IMR-90 (cell line): ENCODE results near the gene L3MBTL3. TPM values are rescaled to one million over a fixed set of nuclear protein-coding genes. Genes with fewer than 3 reads are reported as not detected.

Experiments used
- ATAC-seq: fragments of 200-7000 bp; cut with Tn5 transposase; 2 replicates; pipeline ENCODE4 v1.9.1; 2020; ENCODE audit warnings: low read depth, mild to moderate bottlenecking, moderate library complexity
- BruUV-seq: library from RNA; stranded (reverse); fragments of 400-500 nt; replicated peaks from 2 replicates; lab custom pipeline; 2021; lab: Mats Ljungman, UMichigan
- CTCF ChIA-PET: fragments of 300-600 bp; formaldehyde crosslinking; extraction: SDS; loops from one replicate; lab custom pipeline; 2021; ENCODE audit warnings: antibody characterized with exemption; lab: Yijun Ruan, JAX
- POLR2A ChIA-PET: fragments of 300-600 bp; sonication (Branson Sonifier 250); formaldehyde crosslinking; loops from one replicate; lab custom pipeline; 2022; ENCODE audit warnings: antibody characterized with exemption; ENCODE audit not compliant: unreplicated experiment; lab: Charles Lee
- DNase-seq: peaks from one replicate; pipeline ENCODE4 v3.0.0; 2013
- H2AFZ ChIP-seq: replicated peaks from 2 replicates; pipeline ENCODE3; 2013; ENCODE audit warnings: low read length, mild to moderate bottlenecking; ENCODE audit not compliant: poor library complexity
- H2AK5ac ChIP-seq: 2 replicates; pipeline ENCODE4 v1.6.1; 2013; ENCODE audit warnings: low read depth, low read length, inconsistent platforms
- H2AK9ac ChIP-seq: replicated peaks from 2 replicates; pipeline ENCODE3; 2013; ENCODE audit warnings: mild to moderate bottlenecking, low read depth, low read length, moderate library complexity; ENCODE audit not compliant: poor library complexity
- H2BK120ac ChIP-seq: 2 replicates; pipeline ENCODE4 v1.6.1; 2013; ENCODE audit warnings: low read depth, low read length, inconsistent platforms
- H2BK15ac ChIP-seq: 3 replicates; pipeline ENCODE4 v1.6.1; 2013; ENCODE audit warnings: low read depth, low read length, inconsistent platforms
- H2BK20ac ChIP-seq: 2 replicates; pipeline ENCODE4 v1.6.1; 2013; ENCODE audit warnings: low read depth, mild to moderate bottlenecking, inconsistent platforms, low read length, moderate library complexity
- H2BK5ac ChIP-seq: 2 replicates; pipeline ENCODE4 v1.6.1; 2013; ENCODE audit warnings: mild to moderate bottlenecking, low read depth, low read length, inconsistent platforms; ENCODE audit not compliant: poor library complexity, severe bottlenecking
- H3K14ac ChIP-seq: replicated peaks from 2 replicates; pipeline ENCODE4 v1.6.1; 2013; ENCODE audit warnings: low read depth, low read length, inconsistent platforms
- H3K18ac ChIP-seq: 2 replicates; pipeline ENCODE4 v1.6.1; 2013; ENCODE audit warnings: low read depth, low read length, control low read depth
- H3K23ac ChIP-seq: 2 replicates; pipeline ENCODE4 v1.6.1; 2013; ENCODE audit warnings: low read depth, low read length, inconsistent platforms
- H3K27ac ChIP-seq: 2 replicates; pipeline ENCODE4 v1.5.1; 2013; ENCODE audit warnings: mild to moderate bottlenecking, control low read depth, low read length; ENCODE audit not compliant: insufficient read depth
- H3K27me3 ChIP-seq: 2 replicates; pipeline ENCODE4 v1.6.1; 2013; ENCODE audit warnings: low read length; ENCODE audit not compliant: control insufficient read depth, insufficient read depth
- H3K36me3 ChIP-seq: 2 replicates; pipeline ENCODE4 v1.6.1; 2013; ENCODE audit warnings: low read length, mixed read lengths; ENCODE audit not compliant: control insufficient read depth, insufficient read depth
- H3K4ac ChIP-seq: 2 replicates; pipeline ENCODE4 v1.6.1; 2013; ENCODE audit warnings: low read depth, low read length, inconsistent platforms
- H3K4me1 ChIP-seq: 2 replicates; pipeline ENCODE4 v1.6.1; 2013; ENCODE audit warnings: low read length, mixed read lengths; ENCODE audit not compliant: control insufficient read depth, insufficient read depth
- H3K4me2 ChIP-seq: 2 replicates; pipeline ENCODE4 v1.6.1; 2013; ENCODE audit warnings: low read depth, mild to moderate bottlenecking, control low read depth, low read length, moderate library complexity
- H3K4me3 ChIP-seq: 2 replicates; pipeline ENCODE4 v1.5.1; 2013; ENCODE audit warnings: low read depth, mild to moderate bottlenecking, control low read depth, low read length, moderate library complexity; ENCODE audit not compliant: insufficient read depth
- H3K56ac ChIP-seq: 2 replicates; pipeline ENCODE4 v1.6.1; 2013; ENCODE audit warnings: low read length, inconsistent platforms; ENCODE audit not compliant: insufficient read depth; ENCODE audit errors: extremely low read depth
- H3K79me1 ChIP-seq, 2 experiments: 2 replicates each; pipeline ENCODE4 v1.6.1; 2013; ENCODE audit warnings: low read length in 2 of 2, inconsistent platforms in 1 of 2, low read depth in 1 of 2
- H3K9ac ChIP-seq: 2 replicates; pipeline ENCODE4 v1.6.1; 2013; ENCODE audit warnings: low read depth, low read length, control low read depth
- H3K9me1 ChIP-seq: 2 replicates; pipeline ENCODE4 v1.6.1; 2013; ENCODE audit warnings: low read length, inconsistent platforms; ENCODE audit not compliant: insufficient read depth
- H3K9me3 ChIP-seq: 2 replicates; pipeline ENCODE4 v1.6.1; 2013; ENCODE audit warnings: low read length; ENCODE audit not compliant: control insufficient read depth, insufficient read depth
- H4K20me1 ChIP-seq: 2 replicates; pipeline ENCODE4 v1.6.1; 2013; ENCODE audit warnings: low read length, inconsistent platforms; ENCODE audit not compliant: insufficient read depth
- H4K5ac ChIP-seq: 2 replicates; pipeline ENCODE4 v1.6.1; 2013; ENCODE audit warnings: mild to moderate bottlenecking, low read depth, low read length, control low read depth
- H4K8ac ChIP-seq, 2 experiments: 2 replicates each; pipeline ENCODE4 v1.6.1; 2013; ENCODE audit warnings: low read depth in 2 of 2, low read length in 2 of 2, control low read depth in 1 of 2, inconsistent platforms in 1 of 2
- H4K91ac ChIP-seq: 2 replicates; pipeline ENCODE4 v1.6.1; 2013; ENCODE audit warnings: low read depth, low read length, inconsistent platforms; ENCODE audit not compliant: insufficient read depth
- ELK1 ChIP-seq: fragments of 150-350 bp; IDR thresholded peaks from 2 replicates; pipeline ENCODE4 v1.6.1; 2016; ENCODE audit warnings: low read depth, mild to moderate bottlenecking, low read length, moderate library complexity, borderline replicate concordance
- MAFK ChIP-seq: IDR thresholded peaks from 2 replicates; pipeline ENCODE4 v1.6.1; 2012; ENCODE audit warnings: low read depth, low read length, improper control_type of control experiment
- RAD21 ChIP-seq: IDR thresholded peaks from 2 replicates; pipeline ENCODE4 v1.6.1; 2012; ENCODE audit warnings: low read length, improper control_type of control experiment
- RFX5 ChIP-seq: IDR thresholded peaks from 2 replicates; pipeline ENCODE4 v1.8.0; 2012; ENCODE audit warnings: low read depth, mild to moderate bottlenecking, low read length, moderate library complexity
- SMC3 ChIP-seq: fragments of 150-350 bp; IDR thresholded peaks from 2 replicates; pipeline ENCODE4 v1.6.1; 2016; ENCODE audit warnings: low read depth, mild to moderate bottlenecking, antibody characterized with exemption, low read length, moderate library complexity
- WGBS, 2 experiments: methylation state at CpG; one replicate each; pipeline versions ENCODE4 v1.1.5 to v1.1.7; 2013; ENCODE audit warnings: missing lambda C conversion rate in 2 of 2; ENCODE audit not compliant: insufficient read length in 1 of 2; ENCODE audit errors: extremely low coverage in 2 of 2; 5-methylcytosine and 5-hydroxymethylcytosine counted together
- dilution Hi-C: fragments of 300-500 bp; cut with HindIII; formaldehyde crosslinking; loops from one replicate; pipeline ENCODE4 v1.14.3; 2018; ENCODE audit warnings: low sequenced_read_pairs; ENCODE audit not compliant: unreplicated experiment
- in situ Hi-C: fragments of 300-500 bp; cut with MboI; formaldehyde crosslinking; loops from 3 replicates; pipeline ENCODE4 v1.14.3; 2019; ENCODE audit warnings: low sequenced_read_pairs, inconsistent platforms, mixed read lengths
- intact Hi-C: fragments of 100-400 bp; cut with micrococcal nuclease; formaldehyde crosslinking; loops from 2 replicates; pipeline ENCODE4 v1.10.0; 2022
- polyA plus RNA-seq, 3 experiments: library from polyadenylated mRNA; depleted of rRNA; stranded (reverse); fragments of >200 nt; gene quantifications; 2 replicates each; pipeline ENCODE4 v1.2.3, GENCODE V29; 2012; ENCODE audit warnings: low replicate concordance in 1 of 3
- total RNA-seq: library from RNA; depleted of rRNA; stranded (reverse); fragments of >200 nt; gene quantifications from 2 replicates; pipeline ENCODE4 v1.2.3, GENCODE V29; 2012

Gene L3MBTL3
- total and polyA plus RNA-seq, 2 of the 4 experiments (the other 2 are of a cell fraction), result 7.2 to 10.9 TPM

DNA sequence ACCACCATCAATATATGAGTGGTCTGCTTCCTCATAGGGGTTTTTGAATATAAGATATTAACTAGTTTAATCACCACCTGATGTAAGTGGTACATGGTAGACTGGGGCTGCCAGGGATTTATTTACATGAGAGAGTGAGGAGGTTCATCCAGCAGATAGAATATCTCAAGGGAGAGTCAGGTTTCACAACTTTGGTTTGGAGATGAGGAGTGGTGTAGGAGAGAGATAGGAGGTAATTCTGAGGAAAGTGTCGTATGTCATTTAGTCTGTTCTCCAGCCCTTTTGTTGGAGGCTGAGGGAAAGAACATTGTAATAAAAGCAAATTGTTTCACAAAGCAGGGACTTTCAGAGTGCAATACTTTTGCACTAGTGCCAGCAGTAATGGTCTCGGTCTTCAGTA is 16.8 kb downstream of the L3MBTL3 start:
- no peak overlapping the region for H3K9ac ChIP-seq
- peak overlapping the region; percentile 4; the same call in 1 of the 2 replicates for H3K4me2 ChIP-seq
- intact Hi-C loops, result no loop called here
- POLR2A ChIA-PET, result no interaction called here
- H2BK20ac ChIP-seq, result peak overlapping the region; percentile 71
- peaks cover 18% of the 10 kb centered on the region for H3K4me1 ChIP-seq
- H3K9me3 ChIP-seq, result no peaks in the 10 kb centered on the region
- peak overlapping the region; percentile 47 for H4K5ac ChIP-seq
- H3K36me3 ChIP-seq, result no peaks in the 10 kb centered on the region
- no peaks in the 10 kb centered on the region for H3K27me3 ChIP-seq
- WGBS, 2 experiments, result 92% methylated on average over 2 of the region's 2 CpGs; no CpG with 5 or more reads in 1 of the 2 experiments
- peak overlapping the region; percentile 75 for H3K4ac ChIP-seq
- no peak overlapping the region for H2AFZ ChIP-seq
- no TSS peak for BruUV-seq
- H3K79me1 ChIP-seq, result peaks cover 21 to 37% of the 10 kb centered on the region in 2 experiments; a peak in 3 of 4 replicates
- peak overlapping the region; percentile 55 for H2BK5ac ChIP-seq
- H3K56ac ChIP-seq, result no peak overlapping the region
- peak overlapping the region; percentile 46; the same call in 1 of the 2 replicates for H3K23ac ChIP-seq
- peaks cover 12% of the 10 kb centered on the region for H3K9me1 ChIP-seq
- peak overlapping the region; percentile 87; the same call in 1 of the 2 replicates for H2AK5ac ChIP-seq
- H3K18ac ChIP-seq, result peak overlapping the region; percentile 73; the same call in 1 of the 2 replicates
- DNase-seq (peak; percentile 34), ATAC-seq (peak; percentile 13; the same call in 1 of the 2 replicates)
- in situ Hi-C loops, result no loop called here
- H3K4me3 ChIP-seq, result no peak overlapping the region
- H3K27ac ChIP-seq, result no peak overlapping the region
- no peak overlapping the region for H2AK9ac ChIP-seq
- H2BK15ac ChIP-seq, result peak overlapping the region; percentile 63; the same call in 2 of the 3 replicates
- TF ChIP-seq MAFK (no peak), ELK1 (no peak), SMC3 (no peak), RAD21 (no peak), RFX5 (no peak)
- CTCF ChIA-PET, result no interaction called here
- H4K20me1 ChIP-seq, result peaks cover 8% of the 10 kb centered on the region; the same call in 1 of the 2 replicates
- dilution Hi-C loops, result no loop called here
- 0 out of 2 replicates have a peak overlapping the region, but pooled peaks have one; percentile 34 for H3K14ac ChIP-seq
- H4K91ac ChIP-seq, result peak overlapping the region; percentile 82
- peak overlapping the region; percentile 56 for H2BK120ac ChIP-seq
- peak overlapping the region in 1 of 2 experiments; percentile 46; a peak in 1 of 4 replicates for H4K8ac ChIP-seq
